Fibroblast of the conjunctiva (primary cell): ENCODE measurements around the gene MYOM3.

Source experiments
- DNase-seq: peaks from one replicate; pipeline ENCODE4 v3.0.0-alpha.2; 2010; ENCODE audit warnings: low read depth

MYOM3 gene

GRCh38 chr1:24113641-24114033 lies 1.7 kb upstream of the MYOM3 start:
- DNase-seq: no peak

DNA sequence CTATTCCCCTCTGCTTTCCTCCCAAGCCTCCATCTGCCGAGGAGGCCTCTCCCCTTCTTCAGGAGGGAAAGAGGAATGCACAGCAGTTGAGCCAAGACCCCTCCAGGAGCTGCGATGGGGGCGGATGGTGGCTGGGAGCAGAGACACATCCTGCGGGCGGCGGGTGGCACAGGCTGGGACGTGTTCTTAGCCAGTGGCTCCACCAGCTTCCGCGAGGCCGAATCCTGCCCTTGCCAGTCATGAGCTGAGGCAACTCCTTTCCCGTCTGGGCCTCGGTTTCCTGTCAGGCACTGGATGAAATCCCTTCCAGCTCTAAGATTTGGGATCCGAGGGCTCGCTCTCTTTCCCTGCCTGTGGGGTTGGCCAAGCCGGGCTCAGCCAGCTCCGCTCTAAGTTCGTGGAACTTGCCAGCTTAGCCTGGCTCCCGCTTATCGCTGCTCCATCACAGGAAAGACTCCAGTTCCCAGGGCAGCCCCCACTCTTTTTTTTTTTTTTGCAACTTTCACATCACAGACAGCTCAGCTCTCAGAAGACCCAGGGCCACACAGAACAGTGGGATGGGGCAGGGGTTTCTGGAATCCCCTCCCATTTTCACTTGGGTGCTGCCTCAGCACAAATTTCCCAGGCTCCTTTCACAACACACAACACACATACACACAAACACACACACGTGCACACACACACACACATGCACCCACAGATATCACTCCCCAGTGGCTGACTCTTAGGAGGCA lies 506 bp downstream of the MYOM3 start:
- DNase-seq: no peak

- no peak for DNase-seq
These were observed 1.2 kb downstream of the MYOM3 start for GRCh38 chr1:24110642-24111261.

DNA sequence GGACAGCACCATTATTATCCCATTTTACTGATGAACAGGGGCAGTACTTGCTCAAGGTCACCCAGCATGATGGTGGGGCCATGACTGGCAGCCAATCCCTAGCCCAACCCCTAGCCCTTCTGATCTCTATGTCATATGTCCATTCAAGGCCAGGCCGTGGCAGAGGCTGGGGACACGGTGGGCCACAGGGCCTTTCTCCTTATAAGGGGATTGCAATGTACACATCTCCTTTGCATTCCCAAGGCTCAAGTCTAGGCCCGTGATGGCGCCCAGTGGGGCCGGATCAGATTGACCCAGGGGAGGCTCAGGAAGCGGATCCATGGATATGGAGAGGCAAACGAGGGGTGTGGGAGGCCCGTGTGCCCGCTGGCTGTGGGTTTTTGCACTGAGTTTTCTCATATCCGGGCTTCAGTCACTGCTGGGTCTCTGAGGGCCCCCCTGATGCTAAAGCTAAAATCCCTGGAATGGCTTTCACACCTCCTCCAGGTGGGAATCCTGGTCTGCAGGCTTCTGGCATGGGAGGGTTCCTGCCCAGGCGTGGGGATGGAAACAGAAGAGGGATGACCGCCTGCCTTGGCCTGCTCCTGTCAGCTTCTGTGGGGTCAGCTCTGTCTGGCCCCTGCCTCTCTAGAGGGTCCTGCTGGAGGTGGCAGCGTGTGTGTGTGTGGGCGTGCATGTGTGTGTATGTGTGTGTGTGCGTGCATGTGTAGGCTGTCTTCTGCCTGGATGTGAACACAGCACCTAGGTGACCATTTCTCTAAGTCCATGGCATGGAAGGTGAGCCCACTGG lies 2.1 kb downstream of the MYOM3 start:
- no peak for DNase-seq

DNA sequence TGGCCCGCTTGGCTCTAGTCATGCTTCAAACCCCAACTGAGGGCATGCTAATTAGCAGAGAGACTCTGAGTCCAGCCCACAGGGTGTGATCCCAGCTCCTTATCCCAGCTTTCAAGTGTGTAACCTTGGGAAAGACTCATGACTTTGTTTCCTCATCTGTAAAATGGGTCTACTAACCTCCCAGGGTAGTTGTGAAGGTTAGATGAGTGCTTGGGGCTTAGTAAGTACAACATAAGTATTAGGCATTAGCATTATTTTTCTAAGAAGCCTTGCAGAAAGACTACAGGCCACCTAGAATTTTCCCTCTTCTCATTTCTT lies 2.8 kb downstream of the MYOM3 start:
- no peak for DNase-seq

- DNase-seq: peak; percentile 38
These were observed 3.4 kb downstream of the MYOM3 start for GRCh38 chr1:24108334-24109165.

- peak; percentile 29 for DNase-seq
These were observed 4.3 kb downstream of the MYOM3 start for GRCh38 chr1:24107462-24108138.

DNA sequence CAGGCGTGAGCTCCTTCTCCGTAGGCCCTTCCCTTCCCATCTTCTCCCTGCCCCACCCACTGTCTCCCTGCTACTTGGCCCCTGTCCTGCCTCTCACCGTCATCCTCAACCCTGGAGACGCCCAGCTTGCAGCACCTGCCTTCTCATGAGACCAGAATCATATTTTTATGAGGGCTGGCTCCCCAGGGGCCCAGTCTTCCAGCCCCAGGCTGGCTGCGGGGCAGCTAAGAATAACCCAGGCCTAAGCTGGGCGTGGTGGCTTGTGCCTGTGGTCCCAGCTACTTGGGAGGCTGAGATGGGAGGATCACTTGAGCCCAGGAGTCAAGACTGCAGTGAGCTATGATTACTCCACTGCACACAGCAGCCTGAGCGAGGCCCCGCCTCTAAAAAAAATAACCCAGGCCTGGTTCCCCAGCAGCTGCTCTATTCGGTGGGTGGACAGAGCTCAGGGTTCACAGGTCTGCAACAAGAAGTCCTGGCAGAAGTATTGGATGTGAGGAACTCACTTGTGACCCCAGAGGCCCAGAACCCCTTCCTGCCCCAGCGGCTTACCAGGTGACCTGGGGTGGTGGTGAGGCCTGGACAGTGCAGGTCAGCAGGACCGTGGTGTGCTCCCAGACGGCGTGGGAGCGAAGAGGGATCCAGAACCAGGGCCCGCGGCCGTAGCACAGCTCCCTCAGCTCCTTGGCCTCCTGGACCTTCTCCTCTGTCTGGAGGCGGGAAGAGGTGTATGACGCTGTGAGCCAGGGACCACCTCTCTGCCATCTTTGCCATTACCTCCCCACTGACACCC lies 6.4 kb downstream of the MYOM3 start:
- no peak for DNase-seq

DNA sequence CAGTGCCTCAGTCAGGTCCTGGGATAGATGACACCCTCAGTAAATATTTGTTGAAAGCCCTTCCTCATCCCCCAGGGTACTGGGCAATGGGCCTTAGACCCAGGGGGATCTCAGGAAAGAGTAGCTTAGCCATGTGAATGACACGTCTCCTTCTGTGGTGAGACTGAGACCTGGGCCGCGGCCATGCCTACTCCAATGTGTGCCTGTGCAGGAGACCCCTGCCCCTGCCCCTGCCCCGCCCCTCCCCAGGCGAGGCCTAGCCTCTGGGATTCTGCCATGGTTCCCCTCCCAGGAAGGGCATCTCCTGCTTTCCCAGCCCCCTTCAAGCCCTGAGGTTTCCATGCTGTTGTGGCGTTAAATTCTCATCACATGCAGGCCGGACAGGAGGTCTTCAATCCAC lies 7.1 kb downstream of the MYOM3 start:
- no peak for DNase-seq

DNA sequence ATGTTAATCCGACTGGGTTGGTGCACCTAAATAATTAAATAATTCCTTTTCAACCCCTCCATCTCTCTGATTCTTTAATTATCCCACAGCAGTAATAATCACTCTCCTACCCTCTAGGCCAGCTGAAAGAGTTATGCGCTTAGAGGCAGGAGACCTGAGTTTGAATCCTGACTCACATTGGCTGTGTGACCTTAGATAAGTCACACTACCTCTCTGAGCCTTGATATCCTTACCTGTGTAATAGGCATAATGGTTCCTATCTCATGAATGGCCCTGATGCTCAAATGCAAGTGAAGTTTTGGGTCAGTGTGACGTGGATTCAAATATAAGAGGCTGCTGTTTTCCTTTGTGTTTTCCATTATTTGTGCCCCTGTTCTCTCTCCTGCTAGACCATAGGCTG lies 8.1 kb downstream of the MYOM3 start:
- DNase-seq: no peak

GRCh38 chr1:24103408-24103807 lies 8.5 kb downstream of the MYOM3 start:
- DNase-seq: no peak

DNA sequence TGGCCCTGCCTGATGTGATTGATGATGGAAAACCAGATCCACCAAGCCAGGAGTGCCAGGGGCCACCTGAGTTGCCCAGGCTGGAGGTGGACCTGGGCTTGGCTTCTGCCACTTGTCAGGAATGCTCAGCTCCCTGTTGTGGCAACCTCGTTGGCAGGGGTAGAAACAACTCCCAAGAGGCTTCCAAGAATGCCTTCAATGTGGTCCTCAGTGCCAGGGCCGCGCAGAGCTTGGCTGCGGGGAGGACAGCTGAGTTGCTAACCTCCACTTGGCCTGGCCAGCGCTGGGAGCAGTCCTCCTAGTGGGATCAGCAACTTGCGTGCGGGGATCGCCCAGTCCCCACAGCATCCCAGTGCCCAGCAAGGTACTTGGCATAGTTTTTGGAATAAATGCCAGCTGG lies 9.0 kb downstream of the MYOM3 start:
- no peak for DNase-seq

- DNase-seq: no peak
These were observed 9.9 kb downstream of the MYOM3 start for GRCh38 chr1:24101796-24102586.

DNA sequence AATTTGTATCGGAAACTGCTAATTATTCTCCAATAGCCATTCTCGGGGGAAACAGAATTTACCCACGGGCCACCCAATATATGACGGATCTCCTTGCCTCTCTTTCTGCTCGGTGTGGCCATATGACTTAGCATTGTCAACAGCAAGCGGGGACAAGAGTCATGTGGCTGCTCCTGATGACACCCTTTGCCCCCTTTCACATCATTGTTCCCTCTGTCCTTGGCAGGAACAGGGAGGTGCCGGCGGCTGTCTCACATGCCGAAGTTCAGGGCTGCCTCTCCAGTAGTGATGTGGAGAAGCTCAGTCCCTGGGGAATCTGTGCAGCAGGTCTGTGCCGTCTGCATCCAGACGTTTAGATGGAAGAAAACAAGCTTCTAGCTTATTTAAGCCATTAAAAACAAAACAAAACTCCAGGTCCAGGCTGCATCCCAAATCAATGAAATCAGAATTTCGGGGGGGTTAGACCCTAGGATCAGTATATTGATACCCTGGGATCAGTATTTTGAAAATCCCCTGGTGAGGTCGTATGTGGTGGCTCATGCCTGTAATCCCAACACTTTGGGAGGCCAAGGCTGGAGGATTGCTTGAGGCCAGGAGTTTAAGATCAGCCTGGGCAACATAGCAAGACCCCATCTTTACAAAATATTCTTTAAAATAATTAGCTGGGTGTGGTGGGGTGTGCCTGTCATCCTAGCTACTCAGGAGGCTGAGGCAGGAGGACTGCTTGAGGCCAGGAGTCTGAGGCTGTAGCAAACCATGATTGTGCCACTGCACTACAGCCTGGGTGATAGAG lies 10.8 kb downstream of the MYOM3 start:
- DNase-seq: no peak

DNA sequence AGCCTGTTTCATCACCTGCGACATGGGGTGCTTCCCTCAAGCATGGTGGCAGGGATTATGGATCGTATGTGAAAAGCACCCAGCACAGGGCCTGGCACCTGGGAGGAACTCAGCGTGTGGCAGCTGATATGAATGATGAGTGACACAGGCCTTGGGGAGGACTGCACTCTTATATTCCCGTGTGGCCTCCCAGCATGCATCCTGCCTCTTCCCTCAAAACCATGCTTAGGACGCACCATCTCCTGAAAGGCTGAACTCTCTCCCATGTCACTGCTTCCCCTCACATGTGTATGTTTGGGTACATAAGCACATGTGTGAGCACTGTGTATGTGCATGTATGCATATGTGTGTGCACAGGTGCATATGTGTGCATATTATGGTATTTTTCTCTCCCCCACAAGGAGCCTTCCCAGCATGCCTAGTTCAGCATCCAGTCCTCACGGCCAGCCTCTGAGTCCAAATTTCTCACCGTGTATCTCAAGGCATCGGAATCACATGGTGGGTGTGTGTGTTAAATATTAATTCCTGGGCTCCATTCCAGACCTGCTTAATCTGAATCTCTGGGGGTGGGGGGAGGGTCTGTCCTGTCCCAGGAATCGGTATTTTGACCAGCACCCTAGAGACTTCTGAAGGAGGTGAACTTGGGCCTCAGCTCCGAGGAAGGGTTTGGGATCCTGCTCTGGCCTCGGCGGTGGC lies 12.8 kb downstream of the MYOM3 start:
- no peak for DNase-seq

DNA sequence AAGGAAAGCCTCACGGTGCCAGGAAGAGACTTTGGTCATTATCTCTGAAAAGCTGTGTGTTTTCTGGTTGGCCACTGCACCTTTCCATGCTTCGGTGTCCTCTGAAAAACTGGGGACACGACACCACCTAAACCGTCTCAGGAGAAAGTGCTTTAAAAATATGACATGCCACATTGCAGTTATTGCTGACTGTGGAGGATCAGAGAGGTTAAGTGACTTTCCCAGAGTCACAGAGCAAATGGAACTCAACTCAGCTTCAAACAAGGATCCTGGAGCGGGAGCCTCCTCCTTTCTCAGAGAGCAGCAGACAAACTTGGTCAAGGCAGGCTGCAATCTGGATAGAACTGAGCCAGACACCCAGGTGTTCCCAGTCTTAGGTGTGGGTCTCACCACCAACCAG lies 13.8 kb downstream of the MYOM3 start:
- DNase-seq: no peak

GRCh38 chr1:24097663-24098062 lies 14.3 kb downstream of the MYOM3 start:
- DNase-seq: no peak

GRCh38 chr1:24096739-24097103 lies 15.2 kb downstream of the MYOM3 start:
- DNase-seq: no peak
